ENCODE results near the gene AQR.

DNA sequence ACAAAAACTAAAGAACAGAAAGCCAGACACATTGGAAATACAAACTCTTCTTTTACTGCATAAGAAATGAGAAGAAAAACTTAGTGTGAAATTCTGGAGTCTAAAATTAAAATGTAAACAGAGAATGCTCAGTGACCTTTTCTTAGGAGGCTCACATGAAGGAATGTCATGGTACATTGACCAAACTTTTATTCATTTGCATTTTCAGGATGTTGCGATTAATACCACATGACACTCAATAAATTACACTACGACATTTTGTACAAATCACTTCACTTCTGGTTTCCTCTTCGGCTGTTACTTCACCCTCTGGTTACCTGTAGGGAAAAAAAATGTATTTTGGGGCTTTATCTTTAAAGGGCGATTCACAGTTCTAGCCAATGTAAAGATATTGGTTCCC, 117.8 kb downstream of the AQR start:
- TF ChIP-seq, protein P1, sequence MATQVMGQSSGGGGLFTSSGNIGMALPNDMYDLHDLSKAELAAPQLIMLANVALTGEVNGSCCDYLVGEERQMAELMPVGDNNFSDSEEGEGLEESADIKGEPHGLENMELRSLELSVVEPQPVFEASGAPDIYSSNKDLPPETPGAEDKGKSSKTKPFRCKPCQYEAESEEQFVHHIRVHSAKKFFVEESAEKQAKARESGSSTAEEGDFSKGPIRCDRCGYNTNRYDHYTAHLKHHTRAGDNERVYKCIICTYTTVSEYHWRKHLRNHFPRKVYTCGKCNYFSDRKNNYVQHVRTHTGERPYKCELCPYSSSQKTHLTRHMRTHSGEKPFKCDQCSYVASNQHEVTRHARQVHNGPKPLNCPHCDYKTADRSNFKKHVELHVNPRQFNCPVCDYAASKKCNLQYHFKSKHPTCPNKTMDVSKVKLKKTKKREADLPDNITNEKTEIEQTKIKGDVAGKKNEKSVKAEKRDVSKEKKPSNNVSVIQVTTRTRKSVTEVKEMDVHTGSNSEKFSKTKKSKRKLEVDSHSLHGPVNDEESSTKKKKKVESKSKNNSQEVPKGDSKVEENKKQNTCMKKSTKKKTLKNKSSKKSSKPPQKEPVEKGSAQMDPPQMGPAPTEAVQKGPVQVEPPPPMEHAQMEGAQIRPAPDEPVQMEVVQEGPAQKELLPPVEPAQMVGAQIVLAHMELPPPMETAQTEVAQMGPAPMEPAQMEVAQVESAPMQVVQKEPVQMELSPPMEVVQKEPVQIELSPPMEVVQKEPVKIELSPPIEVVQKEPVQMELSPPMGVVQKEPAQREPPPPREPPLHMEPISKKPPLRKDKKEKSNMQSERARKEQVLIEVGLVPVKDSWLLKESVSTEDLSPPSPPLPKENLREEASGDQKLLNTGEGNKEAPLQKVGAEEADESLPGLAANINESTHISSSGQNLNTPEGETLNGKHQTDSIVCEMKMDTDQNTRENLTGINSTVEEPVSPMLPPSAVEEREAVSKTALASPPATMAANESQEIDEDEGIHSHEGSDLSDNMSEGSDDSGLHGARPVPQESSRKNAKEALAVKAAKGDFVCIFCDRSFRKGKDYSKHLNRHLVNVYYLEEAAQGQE (IDR thresholded peaks at IDR 0.05; ENCODE audit: insufficient read depth in 1 of 2, low read depth in 2 of 2, low read length in 2 of 2): no peak
- TF ChIP-seq TAF1 (IDR thresholded peaks at IDR 0.05; ENCODE audit: borderline replicate concordance, insufficient read depth, low read length) (no peak), POLR2AphosphoS5 (IDR thresholded peaks at IDR 0.05; ENCODE audit: low read depth, low read length) (no peak), SIN3A (IDR thresholded peaks at IDR 0.05; ENCODE audit: borderline replicate concordance, insufficient read depth, low read length) (no peak), FOXP2 (optimal IDR thresholded peaks at IDR 0.05; ENCODE audit: borderline replicate concordance, extremely low read depth, extremely low read length, insufficient read depth) (no peak)

Data from PFSK-1 (cell line).